Tibial nerve (tissue), 4 donors: ENCODE measurements around the gene TOE1. TPM values are rescaled to one million over a fixed set of nuclear protein-coding genes. Genes with fewer than 3 reads are reported as not detected.

Experiments
- DNase-seq, 2 donors: peaks; one replicate each; pipeline ENCODE4 v3.0.0-alpha.2; 2019; ENCODE audit warnings: low spot score in 2 of 2
- H3K27ac ChIP-seq, 4 donors: fragments of 200-600 bp; sonication (generic) in 3 of 4; one replicate each; pipeline ENCODE4 v1.5.1; 2017 to 2019; ENCODE audit warnings: mild to moderate bottlenecking in 1 of 4
- H3K27me3 ChIP-seq, 2 donors: fragments of 200-600 bp; sonication (generic) in 1 of 2; one replicate each; pipeline versions ENCODE4 v1.5.1 to v1.6.0; 2017 to 2019
- H3K36me3 ChIP-seq, 3 donors: fragments of 200-600 bp; sonication (generic); one replicate each; pipeline ENCODE4 v1.5.1; 2018 to 2019
- H3K4me1 ChIP-seq, 4 donors: fragments of 200-600 bp; sonication (generic) in 3 of 4; one replicate each; pipeline ENCODE4 v1.5.1; 2017 to 2019
- H3K4me3 ChIP-seq, 4 donors: fragments of 200-600 bp; sonication (generic) in 3 of 4; one replicate each; pipeline ENCODE4 v1.5.1; 2017 to 2019; ENCODE audit warnings: mild to moderate bottlenecking in 1 of 4, moderate library complexity in 1 of 4
- H3K9me3 ChIP-seq, 4 donors: fragments of 200-600 bp; sonication (generic) in 3 of 4; one replicate each; pipeline ENCODE4 v1.5.1; 2017 to 2019
- EP300 ChIP-seq, 2 donors: sonication (generic); formaldehyde crosslinking; IDR thresholded peaks; one replicate each; pipeline ENCODE4 v1.6.1; 2017; ENCODE audit warnings: antibody characterized with exemption in 2 of 2, mild to moderate bottlenecking in 1 of 2
- POLR2A ChIP-seq, 2 donors: fragments of 450-650 bp; IDR thresholded peaks; one replicate each; pipeline ENCODE4 v1.6.1; 2017; ENCODE audit warnings: antibody characterized with exemption in 2 of 2, mild to moderate bottlenecking in 2 of 2, moderate library complexity in 2 of 2
- WGBS, 2 donors: methylation state at CpG; one replicate each; pipeline ENCODE4 v1.1.5; 2018; 5-methylcytosine and 5-hydroxymethylcytosine counted together
- total RNA-seq, 4 donors: library from RNA; depleted of rRNA; stranded (reverse); fragments of >200 nt; gene quantifications; one replicate each; pipeline ENCODE4 v1.1.0, GENCODE V29; 2016
- TF ChIP-seq, protein P1 (sequence below), 5 experiments: fragments of 200-600 bp in 3 of 5; fragments of 450-650 bp in 2 of 5; sonication (generic) in 3 of 5; IDR thresholded peaks; one replicate each; pipeline ENCODE4 v1.5.1; 2016 to 2019; ENCODE audit warnings: antibody characterized with exemption in 5 of 5, mild to moderate bottlenecking in 3 of 5, moderate library complexity in 2 of 5

Gene TOE1
- total RNA-seq, 4 donors from 2014 or later: 7.4 to 16.7 (median 12.3) TPM

DNA sequence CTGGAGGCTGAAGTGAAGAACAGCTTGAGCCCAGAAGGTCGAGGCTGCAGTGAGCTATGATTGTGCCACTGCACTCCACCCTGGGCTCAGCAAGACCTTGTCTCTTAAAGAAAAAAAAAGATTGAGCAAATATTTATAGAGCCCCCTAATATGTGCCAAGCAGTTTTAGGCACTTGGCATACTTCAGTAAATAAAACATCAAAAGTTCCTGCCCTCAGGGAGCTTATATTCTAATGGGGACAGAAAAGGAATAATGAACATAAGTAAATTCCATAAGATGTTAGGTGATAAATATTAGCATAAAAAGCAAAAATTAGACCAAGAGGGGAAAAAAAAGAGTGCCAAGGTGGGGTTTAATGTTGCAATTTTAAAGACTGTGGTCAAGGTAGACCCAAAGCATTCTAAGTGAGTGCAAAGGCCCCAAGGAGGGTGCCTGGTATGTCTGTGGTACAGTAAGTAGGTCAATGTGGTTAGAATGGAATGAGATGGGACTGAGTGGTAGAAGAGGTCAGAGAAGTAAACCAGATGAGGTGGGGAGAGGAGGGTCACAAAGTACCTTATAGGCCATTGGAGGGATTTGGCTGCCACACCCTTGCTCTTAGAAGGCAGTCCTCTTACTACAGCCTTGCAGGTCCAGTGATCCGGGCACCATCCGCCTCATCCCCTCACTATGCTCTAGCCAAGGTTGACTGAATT, 2.2 kb upstream of the TOE1 start:
- Histone ChIP-seq H3K4me3 (no peak overlapping the region), H3K9me3 (no peaks in the 10 kb centered on the region), H3K27ac (no peak overlapping the region), H3K27me3 (no peaks in the 10 kb centered on the region), H3K4me1 (peaks cover 0 to 48% (median 16%) of the 10 kb centered on the region in 4 donors), H3K36me3 (peaks cover 0 to 28% (median 6%) of the 10 kb centered on the region in 3 donors)
- TF ChIP-seq, protein P1, sequence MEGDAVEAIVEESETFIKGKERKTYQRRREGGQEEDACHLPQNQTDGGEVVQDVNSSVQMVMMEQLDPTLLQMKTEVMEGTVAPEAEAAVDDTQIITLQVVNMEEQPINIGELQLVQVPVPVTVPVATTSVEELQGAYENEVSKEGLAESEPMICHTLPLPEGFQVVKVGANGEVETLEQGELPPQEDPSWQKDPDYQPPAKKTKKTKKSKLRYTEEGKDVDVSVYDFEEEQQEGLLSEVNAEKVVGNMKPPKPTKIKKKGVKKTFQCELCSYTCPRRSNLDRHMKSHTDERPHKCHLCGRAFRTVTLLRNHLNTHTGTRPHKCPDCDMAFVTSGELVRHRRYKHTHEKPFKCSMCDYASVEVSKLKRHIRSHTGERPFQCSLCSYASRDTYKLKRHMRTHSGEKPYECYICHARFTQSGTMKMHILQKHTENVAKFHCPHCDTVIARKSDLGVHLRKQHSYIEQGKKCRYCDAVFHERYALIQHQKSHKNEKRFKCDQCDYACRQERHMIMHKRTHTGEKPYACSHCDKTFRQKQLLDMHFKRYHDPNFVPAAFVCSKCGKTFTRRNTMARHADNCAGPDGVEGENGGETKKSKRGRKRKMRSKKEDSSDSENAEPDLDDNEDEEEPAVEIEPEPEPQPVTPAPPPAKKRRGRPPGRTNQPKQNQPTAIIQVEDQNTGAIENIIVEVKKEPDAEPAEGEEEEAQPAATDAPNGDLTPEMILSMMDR (IDR thresholded peaks at IDR 0.05): no peak
- TF ChIP-seq EP300 (IDR thresholded peaks at IDR 0.05): no peak
- TF ChIP-seq POLR2A (IDR thresholded peaks at IDR 0.05): no peak
- DNase-seq: no peak
- WGBS, 2 donors: 88 to 95% methylated on average over 3 of the region's 3 CpGs

DNA sequence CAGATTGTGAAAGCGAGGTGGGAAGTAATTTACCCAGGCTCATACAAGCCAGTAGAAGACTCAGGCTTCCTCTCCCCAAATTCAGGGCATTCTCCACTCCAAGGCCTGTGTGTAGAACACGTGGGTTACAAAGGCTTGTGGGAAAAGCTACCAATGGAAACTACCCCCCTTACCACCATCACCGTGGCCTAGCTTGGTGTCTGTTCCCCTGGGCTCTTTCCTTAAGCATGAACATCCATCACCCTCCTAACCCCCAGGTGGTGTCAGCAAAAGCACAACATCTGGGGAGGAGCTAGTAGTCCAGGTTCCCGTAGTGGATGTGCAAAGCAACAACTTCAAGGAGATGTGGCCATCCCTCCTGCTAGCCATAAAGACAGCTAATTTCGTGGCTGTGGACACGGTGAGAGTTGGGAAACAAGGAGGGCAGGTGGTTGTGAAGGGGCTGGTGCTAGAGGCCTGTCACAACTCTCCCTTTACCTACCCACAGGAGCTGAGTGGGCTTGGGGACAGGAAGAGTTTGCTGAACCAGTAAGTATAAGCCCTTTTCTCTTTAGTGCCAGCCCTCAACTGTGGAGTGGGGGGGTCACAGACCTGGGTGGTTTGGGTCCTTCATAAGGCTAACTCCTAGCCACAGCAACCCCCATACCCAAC, 971 bp downstream of the TOE1 start:
- TF ChIP-seq, protein P1 (IDR thresholded peaks at IDR 0.05): no peak
- TF ChIP-seq POLR2A (IDR thresholded peaks at IDR 0.05): no peak
- TF ChIP-seq EP300 (IDR thresholded peaks at IDR 0.05): no peak
- peaks cover 6 to 46% (median 7%) of the 10 kb centered on the region in 3 donors for H3K36me3 ChIP-seq
- no peak for DNase-seq
- H3K27ac ChIP-seq: peak overlapping the region; percentile 84 to 97 (median 94)
- 23 to 32% methylated on average over 6 of the region's 6 CpGs for WGBS, 2 donors
- H3K9me3 ChIP-seq: no peaks in the 10 kb centered on the region
- H3K27me3 ChIP-seq: no peaks in the 10 kb centered on the region
- H3K4me1 ChIP-seq: peaks cover 0 to 39% (median 16%) of the 10 kb centered on the region in 4 donors
- peak overlapping the region; percentile 56 to 86 (median 74) for H3K4me3 ChIP-seq

DNA sequence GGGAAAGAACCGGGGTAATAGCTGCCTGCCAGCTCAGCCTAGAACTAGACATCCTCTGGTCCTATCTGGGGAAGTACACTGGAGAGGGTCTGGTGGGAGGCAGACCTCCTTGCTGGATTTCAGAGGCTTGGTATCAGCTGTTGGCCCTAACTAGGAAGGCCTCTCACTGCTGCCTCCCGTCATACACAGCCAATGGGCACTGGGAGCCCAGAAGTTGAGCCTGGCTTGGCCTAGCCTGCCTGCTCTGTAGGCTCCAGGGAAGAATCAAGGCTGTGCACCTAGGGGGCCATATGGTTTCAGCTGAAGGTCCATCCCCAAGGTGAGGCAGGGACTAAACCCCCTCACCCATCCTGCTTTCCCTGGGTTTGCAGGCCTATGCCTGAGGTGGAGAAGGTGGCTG, 4.5 kb downstream of the TOE1 start:
- no peak for DNase-seq
- peaks cover 6 to 44% (median 7%) of the 10 kb centered on the region in 3 donors for H3K36me3 ChIP-seq
- H3K9me3 ChIP-seq: no peaks in the 10 kb centered on the region
- H3K27ac ChIP-seq: no peak overlapping the region
- H3K4me3 ChIP-seq: no peak overlapping the region
- WGBS, 2 donors: 85 to 93% methylated on average over 2 of the region's 2 CpGs
- no peaks in the 10 kb centered on the region for H3K27me3 ChIP-seq
- TF ChIP-seq, protein P1 (IDR thresholded peaks at IDR 0.05): no peak
- TF ChIP-seq POLR2A (IDR thresholded peaks at IDR 0.05): no peak
- no peak for TF ChIP-seq EP300 (IDR thresholded peaks at IDR 0.05)
- peaks cover 0 to 38% (median 11%) of the 10 kb centered on the region in 4 donors for H3K4me1 ChIP-seq

DNA sequence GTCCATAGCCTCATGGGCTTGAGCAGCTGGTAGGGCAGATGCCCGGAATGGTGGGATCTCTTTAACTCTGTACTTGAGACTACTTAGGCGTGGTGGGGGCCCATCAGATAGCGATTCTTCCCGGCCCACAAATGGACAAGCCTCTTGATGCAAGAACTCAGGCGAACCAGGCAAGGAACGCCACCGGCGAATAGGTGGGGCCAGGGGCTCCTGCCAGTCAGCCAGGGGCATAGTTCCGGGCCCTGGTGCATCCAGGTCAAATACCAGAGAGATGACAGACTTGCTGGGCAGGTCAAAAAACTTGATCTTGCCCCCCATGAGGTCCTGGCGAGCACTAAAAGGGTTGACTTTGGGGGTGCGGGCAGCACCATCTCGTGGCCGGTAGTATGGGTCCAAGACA, 5.0 kb downstream of the TOE1 start:
- peaks cover 0 to 38% (median 11%) of the 10 kb centered on the region in 4 donors for H3K4me1 ChIP-seq
- H3K27ac ChIP-seq: no peak overlapping the region
- peaks cover 6 to 44% (median 7%) of the 10 kb centered on the region in 3 donors for H3K36me3 ChIP-seq
- H3K9me3 ChIP-seq: no peaks in the 10 kb centered on the region
- H3K4me3 ChIP-seq: no peak overlapping the region
- no peak for TF ChIP-seq POLR2A (IDR thresholded peaks at IDR 0.05)
- no peak for TF ChIP-seq EP300 (IDR thresholded peaks at IDR 0.05)
- TF ChIP-seq, protein P1 (IDR thresholded peaks at IDR 0.05): no peak
- 88 to 90% methylated on average over 13 of the region's 13 CpGs for WGBS, 2 donors
- no peak for DNase-seq
- no peaks in the 10 kb centered on the region for H3K27me3 ChIP-seq

DNA sequence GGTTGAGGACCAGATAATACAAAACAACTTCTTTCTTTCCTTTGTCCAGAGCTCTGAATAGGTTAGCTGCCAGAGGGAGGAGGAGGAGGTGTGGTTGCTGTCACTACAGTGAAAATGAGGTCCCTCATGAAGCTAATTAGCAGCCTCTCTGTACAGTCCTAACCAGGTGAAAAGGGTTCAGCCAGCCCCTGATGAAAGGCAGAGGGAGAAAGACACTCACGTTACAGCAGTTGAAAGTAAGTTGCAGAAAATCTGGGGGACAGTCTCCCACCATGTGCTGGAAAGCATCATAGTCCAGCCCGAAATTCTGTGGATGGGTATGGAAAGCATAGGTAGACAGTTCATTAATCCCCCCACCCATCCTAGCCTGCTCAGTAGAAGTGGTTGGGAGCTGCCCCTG, 6.5 kb downstream of the TOE1 start:
- Histone ChIP-seq H3K4me3 (no peak overlapping the region), H3K27me3 (no peaks in the 10 kb centered on the region), H3K9me3 (no peaks in the 10 kb centered on the region), H3K36me3 (peaks cover 6 to 44% (median 7%) of the 10 kb centered on the region in 3 donors), H3K4me1 (peaks cover 0 to 28% (median 1%) of the 10 kb centered on the region in 4 donors), H3K27ac (no peak overlapping the region)
- no peak for DNase-seq
- WGBS, 2 donors: 92 to 96% methylated on average over 2 of the region's 2 CpGs
- TF ChIP-seq, protein P1 (IDR thresholded peaks at IDR 0.05): no peak
- no peak for TF ChIP-seq EP300 (IDR thresholded peaks at IDR 0.05)
- TF ChIP-seq POLR2A (IDR thresholded peaks at IDR 0.05): no peak
